K562 (cell line): ENCODE results near the gene CSRP2. TPM values are rescaled to one million over a fixed set of nuclear protein-coding genes. Genes with fewer than 3 reads are reported as not detected.
A peak's percentile ranks its signal among the peaks of the same experiment; 100 is the strongest.

Source experiments
- ATAC-seq: fragments of 200-7000 bp; cut with Tn5 transposase; 3 replicates; pipeline ENCODE4 v1.9.1; 2020; ENCODE audit warnings: moderate library complexity
- BruUV-seq: library from RNA; stranded (reverse); fragments of 400-500 nt; replicated peaks from 2 replicates; lab custom pipeline; 2021; lab: Mats Ljungman, UMichigan
- CTCF ChIA-PET: fragments of 300-600 bp; formaldehyde crosslinking; extraction: SDS; loops from one replicate; lab custom pipeline; 2021; ENCODE audit warnings: low intra/inter-chr PET ratio; lab: Yijun Ruan, JAX
- POLR2A ChIA-PET: fragments of 300-600, 350-650 bp; sonication (Branson Sonifier 250); formaldehyde crosslinking; extraction: SDS; loops from one replicate; lab custom pipeline; 2021; ENCODE audit warnings: antibody characterized with exemption, inconsistent platforms; lab: Yijun Ruan, JAX
- DNase-seq, 4 experiments: peaks; one replicate each; pipeline versions ENCODE4 v3.0.0 to v3.0.0-alpha.2; 2011 to 2018; ENCODE audit warnings: low spot score in 3 of 4, mixed read lengths in 3 of 4; ENCODE audit errors: extremely low read depth in 1 of 4
- FAIRE-seq: peaks from 2 replicates; lab custom pipeline; 2011; peaks lifted over from hg19 to GRCh38; lab: Jason Lieb, UNC
- H2AFZ ChIP-seq: 2 replicates; pipeline ENCODE4 v1.6.0; 2011; ENCODE audit warnings: low read depth, low read length, control low read depth, inconsistent platforms
- H3K27ac ChIP-seq: fragments of 200-600 bp; 3 replicates; pipeline ENCODE4 v1.8.0; 2011; ENCODE audit warnings: low read depth, mild to moderate bottlenecking, control low read depth, inconsistent platforms, low read length, moderate library complexity, mixed read lengths; ENCODE audit errors: extremely low read depth
- H3K27me3 ChIP-seq, 2 experiments: fragments of 300-600 bp in 1 of 2; 2 replicates in 1 of 2; 3 replicates in 1 of 2; pipeline versions ENCODE4 v1.6.0 to v1.8.0; 2011; ENCODE audit warnings: inconsistent platforms in 2 of 2, low read length in 2 of 2, mild to moderate bottlenecking in 1 of 2, mixed read lengths in 1 of 2, moderate library complexity in 1 of 2; ENCODE audit not compliant: control insufficient read depth in 2 of 2, insufficient read depth in 2 of 2
- H3K36me3 ChIP-seq: fragments of 300-600 bp; 3 replicates; pipeline ENCODE4 v1.8.0; 2011; ENCODE audit warnings: mild to moderate bottlenecking, low read length, inconsistent platforms; ENCODE audit not compliant: control insufficient read depth, insufficient read depth
- H3K4me1 ChIP-seq, 2 experiments: fragments of 200-600 bp in 1 of 2; replicated peaks in 1 of 2; 2 replicates in 1 of 2; 3 replicates in 1 of 2; pipeline versions ENCODE4 v1.5.1 to v1.8.0; 2011; ENCODE audit warnings: inconsistent platforms in 2 of 2, low read length in 2 of 2, mild to moderate bottlenecking in 1 of 2, mixed read lengths in 1 of 2, moderate library complexity in 1 of 2; ENCODE audit not compliant: control insufficient read depth in 2 of 2, insufficient read depth in 2 of 2
- H3K4me2 ChIP-seq: 2 replicates; pipeline ENCODE4 v1.6.1; 2011; ENCODE audit warnings: low read length, control low read depth, inconsistent platforms, mixed read lengths; ENCODE audit not compliant: insufficient read depth
- H3K4me3 ChIP-seq: fragments of 200-600 bp; sonication (generic), shearing (Covaris generic); 2 replicates; pipeline ENCODE4 v1.5.1; 2016; ENCODE audit warnings: control low read depth, inconsistent platforms
- H3K79me2 ChIP-seq: fragments of 200-600 bp; 3 replicates; pipeline ENCODE4 v1.8.0; 2011; ENCODE audit warnings: low read length, inconsistent platforms; ENCODE audit not compliant: control insufficient read depth, insufficient read depth
- H3K9ac ChIP-seq, 2 experiments: 2 replicates each; pipeline versions ENCODE4 v1.6.0 to v1.6.1; 2011; ENCODE audit warnings: low read depth in 2 of 2, low read length in 2 of 2, control low read depth in 1 of 2, inconsistent platforms in 1 of 2, mild to moderate bottlenecking in 1 of 2, mixed read lengths in 1 of 2; ENCODE audit not compliant: insufficient read depth in 1 of 2
- H3K9me1 ChIP-seq: one replicate; pipeline ENCODE4 v1.6.0; 2011; ENCODE audit warnings: inconsistent platforms, mild to moderate bottlenecking, low read length, moderate library complexity; ENCODE audit not compliant: control insufficient read depth, insufficient read depth
- H3K9me3 ChIP-seq: replicated peaks from 2 replicates; pipeline ENCODE4 v1.5.1; 2011; ENCODE audit warnings: low read depth, low read length, inconsistent platforms; ENCODE audit not compliant: control insufficient read depth, insufficient read depth
- H4K20me1 ChIP-seq: replicated peaks from 2 replicates; pipeline ENCODE4 v1.6.1; 2011; ENCODE audit warnings: low read length, inconsistent platforms, mixed read lengths; ENCODE audit not compliant: control insufficient read depth, insufficient read depth
- ARNT ChIP-seq, 2 experiments: fragments of 450-650 bp; IDR thresholded peaks; 2 replicates each; pipeline ENCODE4 v1.6.1; 2016; ENCODE audit warnings: mild to moderate bottlenecking in 1 of 2
- CREB5 ChIP-seq: fragments of 250-450 bp; sonication (Bioruptor Pico); IDR thresholded peaks from 2 replicates; pipeline ENCODE4 v1.5.0; 2020; ENCODE audit warnings: mild to moderate bottlenecking
- CTBP1 ChIP-seq: fragments of 450-650 bp; IDR thresholded peaks from 2 replicates; pipeline ENCODE4 v1.6.1; 2016; ENCODE audit warnings: borderline replicate concordance
- DPF2 ChIP-seq: fragments of 450-650 bp; IDR thresholded peaks from 2 replicates; pipeline ENCODE4 v1.6.1; 2016
- EP300 ChIP-seq: IDR thresholded peaks from 2 replicates; pipeline ENCODE4 v1.6.1; 2012; ENCODE audit warnings: low read length, improper control_type of control experiment
- FOXM1 ChIP-seq, 2 experiments: fragments of 450-650 bp in 1 of 2; sonication (generic) in 1 of 2; formaldehyde crosslinking in 1 of 2; IDR thresholded peaks; 2 replicates each; pipeline versions ENCODE4 v1.6.1 to v1.9.0; 2017 to 2022; ENCODE audit warnings: low read depth in 2 of 2, mild to moderate bottlenecking in 2 of 2, missing genetic modification reagents in 1 of 2, moderate library complexity in 1 of 2
- HMBOX1 ChIP-seq: sonication (generic); IDR thresholded peaks from 2 replicates; pipeline ENCODE4 v1.6.1; 2016
- KDM5B ChIP-seq: fragments of 200-600 bp; sonication (generic); IDR thresholded peaks from 2 replicates; pipeline ENCODE4 v1.6.1; 2012; ENCODE audit warnings: low read depth, mild to moderate bottlenecking, moderate library complexity, low read length, control low read depth, inconsistent platforms; ENCODE audit not compliant: insufficient replicate concordance
- NRF1 ChIP-seq, 2 experiments: fragments of 450-650 bp; IDR thresholded peaks in 1 of 2; conservative IDR thresholded peaks in 1 of 2; 2 replicates each; pipeline ENCODE4 v1.6.1; 2014; ENCODE audit warnings: mild to moderate bottlenecking in 2 of 2
- PKNOX1 ChIP-seq: fragments of 450-650 bp; IDR thresholded peaks from 2 replicates; pipeline ENCODE4 v1.6.1; 2016
- POLR2AphosphoS5 ChIP-seq: IDR thresholded peaks from 2 replicates; pipeline ENCODE4 v1.6.1; 2011; ENCODE audit warnings: mild to moderate bottlenecking, low read depth, low read length, moderate library complexity; ENCODE audit not compliant: control insufficient read depth, insufficient read depth
- SMARCA4 ChIP-seq: fragments of 450-650 bp; IDR thresholded peaks from 2 replicates; pipeline ENCODE4 v1.6.1; 2016
- STAT5A ChIP-seq: IDR thresholded peaks from 2 replicates; pipeline ENCODE4 v1.6.1; 2012; ENCODE audit warnings: low read length, inconsistent platforms, borderline replicate concordance
- TEAD4 ChIP-seq, 2 experiments: sonication (generic) in 1 of 2; formaldehyde crosslinking in 1 of 2; IDR thresholded peaks; 2 replicates each; pipeline versions ENCODE4 v1.6.1 to v1.8.0; 2012 to 2022; ENCODE audit warnings: borderline replicate concordance in 1 of 2, inconsistent platforms in 1 of 2, low read length in 1 of 2, mild to moderate bottlenecking in 1 of 2, missing genetic modification reagents in 1 of 2
- ZEB2 ChIP-seq: fragments of 450-650 bp; IDR thresholded peaks from 2 replicates; pipeline ENCODE4 v1.6.1; 2016
- ZNF398 ChIP-seq: fragments of 250-450 bp; sonication (Bioruptor Pico); IDR thresholded peaks from 2 replicates; pipeline ENCODE4 v1.8.0; 2021; ENCODE audit warnings: moderate library complexity, mild to moderate bottlenecking, inconsistent platforms
- ZNF551 ChIP-seq: fragments of 250-450 bp; sonication (Bioruptor Pico); IDR thresholded peaks from 2 replicates; pipeline ENCODE4 v1.5.0; 2021; ENCODE audit warnings: mild to moderate bottlenecking, moderate library complexity
- WGBS: fragments of 100-300 bp; shearing (Covaris generic); methylation state at CpG from one replicate; pipeline ENCODE4 v1.1.6; 2016; ENCODE audit warnings: low coverage, mixed read lengths; ENCODE audit not compliant: insufficient coverage; ENCODE audit errors: missing lambda C conversion rate; 5-methylcytosine and 5-hydroxymethylcytosine counted together
- in situ Hi-C: fragments of 300-500 bp; cut with MboI; formaldehyde crosslinking; loops from 4 replicates; pipeline ENCODE4 v1.15.0; 2018; ENCODE audit warnings: inconsistent platforms, mixed read lengths
- intact Hi-C: fragments of 100-400 bp; cut with micrococcal nuclease; formaldehyde crosslinking; loops from 2 replicates; pipeline ENCODE4 v1.14.2; 2022
- polyA plus RNA-seq, 8 experiments: library from polyadenylated mRNA; depleted of rRNA in 4 of 8; stranded (reverse) in 5 of 8; unstranded in 3 of 8; fragments of >200 nt; fragmentation: Nextera tagmentation in 2 of 8; fragmentation: Illumina TruSeq in 1 of 8; extraction: Ambion mirVana in 2 of 8; extraction: Trizol in 1 of 8; gene quantifications; 2 replicates each; pipeline versions ENCODE4 v1.2.1 to v1.2.3, GENCODE V29; 2011 to 2014; ENCODE audit warnings: inconsistent platforms in 1 of 8, missing spikeins in 1 of 8
- total RNA-seq, 7 experiments: library from RNA; depleted of rRNA in 6 of 7; stranded (reverse); fragments of >200 nt in 6 of 7; fragmentation: Illumina TruSeq in 2 of 7; extraction: Trizol in 2 of 7; gene quantifications; 2 replicates each; pipeline versions ENCODE4 v1.2.1 to v1.2.3, GENCODE V29; 2011 to 2021; ENCODE audit warnings: low replicate concordance in 1 of 7

The CSRP2 gene
- total and polyA plus RNA-seq, 9 of the 15 experiments (the other 6 are each of a cell fraction or from before 2014, with no cell fraction given) = 0.32 to 6.2 (median 2.3) TPM

- intact Hi-C loops = no loop called here
- peak overlapping the region; percentile 59 for H3K4me2 ChIP-seq
- H3K27ac ChIP-seq = no peak overlapping the region
- H3K4me3 ChIP-seq = no peak overlapping the region
- FAIRE-seq = peak; percentile 92
- in situ Hi-C loops = no loop called here
- no peaks in the 10 kb centered on the region for H3K27me3 ChIP-seq
- H4K20me1 ChIP-seq = no peaks in the 10 kb centered on the region
- peak overlapping the region; percentile 54 for H2AFZ ChIP-seq
- POLR2A ChIA-PET = interaction anchor here (0.6 to 0.8 kb wide), 3 partner anchors 15 to 68 kb away, joined by 3 read pairs; no protein-coding TSS in a partner anchor
- peak; percentile 82 to 90 (median 86) for DNase-seq
- no peaks in the 10 kb centered on the region for H3K9me1 ChIP-seq
- H3K9me3 ChIP-seq = no peaks in the 10 kb centered on the region
- H3K4me1 ChIP-seq = peaks cover 6 to 14% of the 10 kb centered on the region in 2 experiments; a peak in 3 of 5 replicates
- H3K36me3 ChIP-seq = no peaks in the 10 kb centered on the region
- BruUV-seq = no TSS peak
- 0% methylated on average over 2 of the region's 2 CpGs for WGBS
- no peak overlapping the region for H3K9ac ChIP-seq
- peak; percentile 90 for ATAC-seq
- CTCF ChIA-PET = no interaction called here
- no peaks in the 10 kb centered on the region for H3K79me2 ChIP-seq
- 0 out of 2 replicates have a peak, but pooled peaks have one; percentile 32 for TF ChIP-seq POLR2AphosphoS5
- TF ChIP-seq FOXM1 (IDR thresholded peaks at IDR 0.05; ENCODE audit: low read depth) = 0 out of 2 replicates have a peak, but pooled peaks have one; percentile 11
- no peak for TF ChIP-seq FOXM1 (CRISPR knock-in tag; IDR thresholded peaks at IDR 0.05; ENCODE audit: low read depth)
- no peak for TF ChIP-seq CREB5 (CRISPR knock-in tag)
- no peak for TF ChIP-seq ZNF398 (CRISPR knock-in tag)
- TF ChIP-seq CTBP1 = peak; percentile 63; the same call in 1 of the 2 replicates
- peak; percentile 11; the same call in 1 of the 2 replicates for TF ChIP-seq EP300
- peak; percentile 66; the same call in 1 of the 2 replicates for TF ChIP-seq SMARCA4
- peak; percentile 70 for TF ChIP-seq DPF2
- no peak for TF ChIP-seq ZNF551
- TF ChIP-seq PKNOX1 = peak; percentile 93
- peak; percentile 80; the same call in 1 of the 2 replicates for TF ChIP-seq ZEB2
- peak; percentile 61 for TF ChIP-seq TEAD4 (IDR thresholded peaks at IDR 0.05; ENCODE audit: low read length)
- no peak for TF ChIP-seq TEAD4 (CRISPR knock-in tag; IDR thresholded peaks at IDR 0.05; ENCODE audit: borderline replicate concordance)
- TF ChIP-seq HMBOX1 = 0 out of 2 replicates have a peak, but pooled peaks have one; percentile 12
- TF ChIP-seq ARNT (IDR thresholded peaks at IDR 0.05) = 0 out of 4 replicates have a peak, but pooled peaks of 1 of the 2 experiments have one; percentile 22
- no peak for TF ChIP-seq KDM5B
- TF ChIP-seq NRF1 (conservative IDR thresholded peaks at IDR 0.05 in 1 of 2, IDR thresholded peaks at IDR 0.05 in 1 of 2) = peak; percentile 14 to 38; a peak in 2 of 4 replicates
- TF ChIP-seq STAT5A = peak; percentile 19; the same call in 1 of the 2 replicates
These were observed 7.7 kb downstream of the CSRP2 start for GRCh38 chr12:76871082-76871481.
